ENCODE data around the gene EED.

The EED gene

GRCh38 chr11:86274503-86274902 lies 29.9 kb downstream of the EED start:
- peaks cover 59% of the 10 kb centered on the region for H3K79me2 ChIP-seq (ENCODE audit: control insufficient read depth, low read length)
- H3K9me2 ChIP-seq (replicated peaks; ENCODE audit: control insufficient read depth, low read length) = no peaks in the 10 kb centered on the region
- 0 out of 2 replicates have a peak, but pooled peaks cover 3% of the 10 kb centered on the region for H3F3A ChIP-seq (ENCODE audit: control insufficient read depth, insufficient read depth)
- H3K4me2 ChIP-seq (ENCODE audit: low read length) = no peak overlapping the region
- H3K4me3 ChIP-seq (ENCODE audit: low read length) = no peak overlapping the region
- no peaks in the 10 kb centered on the region for H3K27me3 ChIP-seq (ENCODE audit: control insufficient read depth, low read length)
- peaks cover 91% of the 10 kb centered on the region for H3K36me3 ChIP-seq (ENCODE audit: control insufficient read depth, low read length)
- no peaks in the 10 kb centered on the region for H3K4me1 ChIP-seq (ENCODE audit: control insufficient read depth, low read length)
- H4K20me1 ChIP-seq (ENCODE audit: control insufficient read depth, insufficient read depth, low read depth, low read length) = peaks cover 6% of the 10 kb centered on the region; the same call in 1 of the 2 replicates
- TF ChIP-seq CTCF (IDR thresholded peaks at IDR 0.05; ENCODE audit: low read depth, low read length, poor library complexity, severe bottlenecking) (peak; percentile 53), EZH2phosphoT487 (IDR thresholded peaks at IDR 0.05; ENCODE audit: borderline replicate concordance, low read length) (no peak)
- no peaks in the 10 kb centered on the region for H3K9me3 ChIP-seq (ENCODE audit: control insufficient read depth, insufficient read depth, low read length)
- H3K27ac ChIP-seq (ENCODE audit: low read depth, low read length) = no peak overlapping the region

DNA sequence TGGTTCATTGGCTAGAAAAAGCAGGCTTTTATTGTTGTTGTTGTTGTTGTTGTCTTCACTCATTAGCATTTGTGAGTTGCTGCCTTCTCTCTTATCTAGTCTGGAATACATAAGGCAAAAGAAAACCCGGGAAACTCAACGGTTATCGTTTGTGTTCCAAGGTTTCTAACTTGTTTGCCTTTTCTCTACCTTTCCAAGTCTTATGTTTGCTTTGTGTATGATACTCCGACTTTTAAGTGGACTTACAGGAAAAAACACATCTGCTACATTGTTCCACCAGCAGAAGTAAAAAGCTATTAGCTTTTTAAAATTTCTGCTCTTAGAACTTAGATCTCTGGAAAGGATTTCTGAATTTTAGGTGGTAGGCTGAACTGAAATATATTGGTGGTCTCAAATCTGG lies 30.4 kb downstream of the EED start:
- Histone ChIP-seq H3K4me2 (ENCODE audit: low read length) (no peak overlapping the region), H3K36me3 (ENCODE audit: control insufficient read depth, low read length) (peaks cover 91% of the 10 kb centered on the region), H3K27me3 (ENCODE audit: control insufficient read depth, low read length) (no peaks in the 10 kb centered on the region), H4K20me1 (ENCODE audit: control insufficient read depth, insufficient read depth, low read depth, low read length) (peaks cover 6% of the 10 kb centered on the region; the same call in 1 of the 2 replicates), H3K27ac (ENCODE audit: low read depth, low read length) (no peak overlapping the region), H3F3A (ENCODE audit: control insufficient read depth, insufficient read depth) (0 out of 2 replicates have a peak, but pooled peaks cover 3% of the 10 kb centered on the region), H3K9me2 (replicated peaks; ENCODE audit: control insufficient read depth, low read length) (no peaks in the 10 kb centered on the region), H3K79me2 (ENCODE audit: control insufficient read depth, low read length) (peaks cover 54% of the 10 kb centered on the region), H3K9me3 (ENCODE audit: control insufficient read depth, insufficient read depth, low read length) (no peaks in the 10 kb centered on the region), H3K4me1 (ENCODE audit: control insufficient read depth, low read length) (no peaks in the 10 kb centered on the region), H3K4me3 (ENCODE audit: low read length) (no peak overlapping the region)
- TF ChIP-seq EZH2phosphoT487 (IDR thresholded peaks at IDR 0.05; ENCODE audit: borderline replicate concordance, low read length) = no peak
- no peak for TF ChIP-seq CTCF (IDR thresholded peaks at IDR 0.05; ENCODE audit: low read depth, low read length, poor library complexity, severe bottlenecking)

DNA sequence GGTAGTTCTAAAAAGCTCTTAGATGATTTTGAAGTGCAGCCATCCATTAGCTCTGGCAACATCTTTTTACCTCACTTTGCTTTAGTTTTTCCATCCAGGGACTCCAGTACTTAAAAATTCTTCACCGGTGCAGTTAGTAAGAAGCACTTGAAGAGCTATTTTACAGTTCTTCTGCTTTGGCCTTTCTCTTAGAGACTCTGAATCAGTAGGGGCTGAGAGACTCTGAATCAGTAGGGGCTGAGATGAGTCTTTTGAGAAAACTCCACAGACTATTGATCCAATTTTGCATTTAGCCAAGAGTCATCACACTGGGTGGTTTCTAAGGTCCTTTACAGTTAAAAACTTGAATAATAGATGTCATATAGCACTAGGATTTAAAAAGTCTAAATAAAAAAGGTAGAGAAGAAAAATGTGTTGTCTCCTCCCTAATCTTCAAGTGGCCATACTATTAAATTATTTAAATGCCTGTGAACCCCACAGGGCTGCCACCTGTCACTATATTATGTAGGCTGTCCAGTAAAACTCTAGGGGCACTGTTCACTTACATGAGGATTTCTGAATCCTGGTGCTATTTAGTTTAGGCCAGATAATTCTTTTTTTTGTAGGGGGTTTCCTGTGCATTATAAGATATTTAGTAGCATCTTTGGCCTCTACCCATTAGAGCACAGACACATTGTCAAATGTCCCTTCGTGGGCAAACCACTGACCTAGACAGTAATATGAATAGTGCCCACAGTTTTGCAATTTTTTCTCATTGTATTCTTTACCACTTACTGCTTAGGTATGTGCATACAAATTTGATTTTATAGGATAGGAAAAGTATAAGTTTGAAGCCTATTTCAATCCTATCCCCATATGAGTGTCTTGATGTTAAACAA lies 31.2 kb downstream of the EED start:
- Histone ChIP-seq H3K4me1 (ENCODE audit: control insufficient read depth, low read length) (no peaks in the 10 kb centered on the region), H3K9me3 (ENCODE audit: control insufficient read depth, insufficient read depth, low read length) (no peaks in the 10 kb centered on the region), H4K20me1 (ENCODE audit: control insufficient read depth, insufficient read depth, low read depth, low read length) (peaks cover 6% of the 10 kb centered on the region; the same call in 1 of the 2 replicates), H3K27ac (ENCODE audit: low read depth, low read length) (no peak overlapping the region), H3K4me2 (ENCODE audit: low read length) (no peak overlapping the region), H3K9me2 (replicated peaks; ENCODE audit: control insufficient read depth, low read length) (no peaks in the 10 kb centered on the region), H3K4me3 (ENCODE audit: low read length) (no peak overlapping the region), H3K36me3 (ENCODE audit: control insufficient read depth, low read length) (peaks cover 89% of the 10 kb centered on the region), H3K27me3 (ENCODE audit: control insufficient read depth, low read length) (no peaks in the 10 kb centered on the region), H3K79me2 (ENCODE audit: control insufficient read depth, low read length) (peaks cover 48% of the 10 kb centered on the region), H3F3A (ENCODE audit: control insufficient read depth, insufficient read depth) (0 out of 2 replicates have a peak, but pooled peaks cover 3% of the 10 kb centered on the region)
- no peak for TF ChIP-seq CTCF (IDR thresholded peaks at IDR 0.05; ENCODE audit: low read depth, low read length, poor library complexity, severe bottlenecking)
- TF ChIP-seq EZH2phosphoT487 (IDR thresholded peaks at IDR 0.05; ENCODE audit: borderline replicate concordance, low read length) = no peak

Data from DOHH2 (cell line).